ENCODE measurements around the gene CDKN1B. TPM values are rescaled to one million over a fixed set of nuclear protein-coding genes. Genes with fewer than 3 reads are reported as not detected.

The CDKN1B gene
- total RNA-seq, 1 experiment from 2014 or later: 33.1 TPM

DNA sequence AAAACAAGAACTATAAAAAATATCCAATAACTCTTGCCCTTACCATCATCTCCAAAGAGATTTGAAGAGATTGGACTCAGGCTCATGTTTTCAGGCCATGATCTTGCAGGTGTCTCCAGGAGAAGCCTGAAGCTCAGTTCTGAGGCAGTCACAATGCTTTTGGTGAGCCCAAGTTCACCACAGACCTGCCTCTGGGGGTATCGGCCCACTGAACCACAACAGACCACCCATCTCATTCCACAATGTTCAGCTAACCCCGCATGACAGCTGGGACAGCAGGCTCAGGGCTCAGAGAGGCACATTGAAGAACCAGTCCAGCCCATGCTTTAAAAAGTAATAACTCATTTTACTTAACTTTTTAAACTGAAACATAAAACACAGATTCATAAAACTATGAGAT lies 40.0 kb downstream of the CDKN1B start:
- Histone ChIP-seq H3K9me2 (ENCODE audit: insufficient read depth) (no peaks in the 10 kb centered on the region), H2AFZ (ENCODE audit: low read depth, low read length, poor library complexity, severe bottlenecking) (no peak overlapping the region), H3K4me1 (ENCODE audit: control insufficient read depth in 1 of 2, insufficient read depth in 2 of 2, low read length in 2 of 2) (peaks cover 0 to 15% of the 10 kb centered on the region in 2 experiments; a peak in 2 of 4 replicates), H3K9me3 (ENCODE audit: control insufficient read depth in 1 of 2, insufficient read depth in 1 of 2, low read depth in 1 of 2, low read length in 2 of 2) (no peaks in the 10 kb centered on the region), H3K4me3 (replicated peaks in 1 of 2; ENCODE audit: low read depth in 1 of 2, low read length in 2 of 2) (no peak overlapping the region), H4K20me1 (ENCODE audit: insufficient read depth) (no peaks in the 10 kb centered on the region), H3K27me3 (ENCODE audit: insufficient read depth, low read length) (no peaks in the 10 kb centered on the region), H3K36me3 (ENCODE audit: control insufficient read depth in 1 of 2, insufficient read depth in 2 of 2, low read length in 2 of 2) (no peaks in the 10 kb centered on the region), H3K79me2 (ENCODE audit: insufficient read depth, low read length) (no peaks in the 10 kb centered on the region), H3K9ac (ENCODE audit: low read length) (no peak overlapping the region), H3K4me2 (ENCODE audit: low read length) (no peak overlapping the region), H3K27ac (ENCODE audit: low read depth, low read length) (no peak overlapping the region)
- CTCF ChIA-PET: interaction anchor here (0.9 kb wide), 1 partner anchor 20 kb away, joined by 5 read pairs; no protein-coding TSS in a partner anchor
- no TSS peak for BruUV-seq (replicated peaks)
- DNase-seq (ENCODE audit: low read depth, low spot score) (no peak), ATAC-seq (no peak)
- no peak for TF ChIP-seq RAD21 (IDR thresholded peaks at IDR 0.05; ENCODE audit: low read depth)
- TF ChIP-seq, protein P1, sequence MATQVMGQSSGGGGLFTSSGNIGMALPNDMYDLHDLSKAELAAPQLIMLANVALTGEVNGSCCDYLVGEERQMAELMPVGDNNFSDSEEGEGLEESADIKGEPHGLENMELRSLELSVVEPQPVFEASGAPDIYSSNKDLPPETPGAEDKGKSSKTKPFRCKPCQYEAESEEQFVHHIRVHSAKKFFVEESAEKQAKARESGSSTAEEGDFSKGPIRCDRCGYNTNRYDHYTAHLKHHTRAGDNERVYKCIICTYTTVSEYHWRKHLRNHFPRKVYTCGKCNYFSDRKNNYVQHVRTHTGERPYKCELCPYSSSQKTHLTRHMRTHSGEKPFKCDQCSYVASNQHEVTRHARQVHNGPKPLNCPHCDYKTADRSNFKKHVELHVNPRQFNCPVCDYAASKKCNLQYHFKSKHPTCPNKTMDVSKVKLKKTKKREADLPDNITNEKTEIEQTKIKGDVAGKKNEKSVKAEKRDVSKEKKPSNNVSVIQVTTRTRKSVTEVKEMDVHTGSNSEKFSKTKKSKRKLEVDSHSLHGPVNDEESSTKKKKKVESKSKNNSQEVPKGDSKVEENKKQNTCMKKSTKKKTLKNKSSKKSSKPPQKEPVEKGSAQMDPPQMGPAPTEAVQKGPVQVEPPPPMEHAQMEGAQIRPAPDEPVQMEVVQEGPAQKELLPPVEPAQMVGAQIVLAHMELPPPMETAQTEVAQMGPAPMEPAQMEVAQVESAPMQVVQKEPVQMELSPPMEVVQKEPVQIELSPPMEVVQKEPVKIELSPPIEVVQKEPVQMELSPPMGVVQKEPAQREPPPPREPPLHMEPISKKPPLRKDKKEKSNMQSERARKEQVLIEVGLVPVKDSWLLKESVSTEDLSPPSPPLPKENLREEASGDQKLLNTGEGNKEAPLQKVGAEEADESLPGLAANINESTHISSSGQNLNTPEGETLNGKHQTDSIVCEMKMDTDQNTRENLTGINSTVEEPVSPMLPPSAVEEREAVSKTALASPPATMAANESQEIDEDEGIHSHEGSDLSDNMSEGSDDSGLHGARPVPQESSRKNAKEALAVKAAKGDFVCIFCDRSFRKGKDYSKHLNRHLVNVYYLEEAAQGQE (IDR thresholded peaks at IDR 0.05; ENCODE audit: low read depth): no peak
- TF ChIP-seq, protein P2, sequence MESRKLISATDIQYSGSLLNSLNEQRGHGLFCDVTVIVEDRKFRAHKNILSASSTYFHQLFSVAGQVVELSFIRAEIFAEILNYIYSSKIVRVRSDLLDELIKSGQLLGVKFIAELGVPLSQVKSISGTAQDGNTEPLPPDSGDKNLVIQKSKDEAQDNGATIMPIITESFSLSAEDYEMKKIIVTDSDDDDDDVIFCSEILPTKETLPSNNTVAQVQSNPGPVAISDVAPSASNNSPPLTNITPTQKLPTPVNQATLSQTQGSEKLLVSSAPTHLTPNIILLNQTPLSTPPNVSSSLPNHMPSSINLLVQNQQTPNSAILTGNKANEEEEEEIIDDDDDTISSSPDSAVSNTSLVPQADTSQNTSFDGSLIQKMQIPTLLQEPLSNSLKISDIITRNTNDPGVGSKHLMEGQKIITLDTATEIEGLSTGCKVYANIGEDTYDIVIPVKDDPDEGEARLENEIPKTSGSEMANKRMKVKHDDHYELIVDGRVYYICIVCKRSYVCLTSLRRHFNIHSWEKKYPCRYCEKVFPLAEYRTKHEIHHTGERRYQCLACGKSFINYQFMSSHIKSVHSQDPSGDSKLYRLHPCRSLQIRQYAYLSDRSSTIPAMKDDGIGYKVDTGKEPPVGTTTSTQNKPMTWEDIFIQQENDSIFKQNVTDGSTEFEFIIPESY (IDR thresholded peaks at IDR 0.05; ENCODE audit: extremely low read depth, insufficient replicate concordance, low read length): no peak
- no peak for TF ChIP-seq EZH2 (IDR thresholded peaks at IDR 0.05)
- no peak for TF ChIP-seq POLR2AphosphoS5 (IDR thresholded peaks at IDR 0.05; ENCODE audit: low read depth, low read length)
- TF ChIP-seq, protein P3, sequence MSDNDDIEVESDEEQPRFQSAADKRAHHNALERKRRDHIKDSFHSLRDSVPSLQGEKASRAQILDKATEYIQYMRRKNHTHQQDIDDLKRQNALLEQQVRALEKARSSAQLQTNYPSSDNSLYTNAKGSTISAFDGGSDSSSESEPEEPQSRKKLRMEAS (IDR thresholded peaks at IDR 0.05): no peak
- no peak for TF ChIP-seq ELF1 (IDR thresholded peaks at IDR 0.05; ENCODE audit: borderline replicate concordance, low read depth)
- no peak for TF ChIP-seq FOSL1 (IDR thresholded peaks at IDR 0.05; ENCODE audit: low read depth)
- no peak for TF ChIP-seq CBX3 (IDR thresholded peaks at IDR 0.05; ENCODE audit: low read depth)
- TF ChIP-seq TCF7L2 (IDR thresholded peaks at IDR 0.05; ENCODE audit: borderline replicate concordance, extremely low read depth, insufficient read depth, insufficient read length): no peak
- TF ChIP-seq CEBPB (IDR thresholded peaks at IDR 0.05; ENCODE audit: low read depth): no peak
- TF ChIP-seq SRF (IDR thresholded peaks at IDR 0.05; ENCODE audit: low read depth): no peak
- no peak for TF ChIP-seq JUND (IDR thresholded peaks at IDR 0.05)
- POLR2A ChIA-PET: no interaction called here
- intact Hi-C loops (cut with micrococcal nuclease): no loop called here
- RAD21 ChIA-PET (ENCODE audit: low non-redundant PET in 1 of 2, low total read pairs in 2 of 2, uncharacterized antibody in 2 of 2, unreplicated experiment in 2 of 2): no interaction called here
